ENCODE results near the gene CDH23.

DNA sequence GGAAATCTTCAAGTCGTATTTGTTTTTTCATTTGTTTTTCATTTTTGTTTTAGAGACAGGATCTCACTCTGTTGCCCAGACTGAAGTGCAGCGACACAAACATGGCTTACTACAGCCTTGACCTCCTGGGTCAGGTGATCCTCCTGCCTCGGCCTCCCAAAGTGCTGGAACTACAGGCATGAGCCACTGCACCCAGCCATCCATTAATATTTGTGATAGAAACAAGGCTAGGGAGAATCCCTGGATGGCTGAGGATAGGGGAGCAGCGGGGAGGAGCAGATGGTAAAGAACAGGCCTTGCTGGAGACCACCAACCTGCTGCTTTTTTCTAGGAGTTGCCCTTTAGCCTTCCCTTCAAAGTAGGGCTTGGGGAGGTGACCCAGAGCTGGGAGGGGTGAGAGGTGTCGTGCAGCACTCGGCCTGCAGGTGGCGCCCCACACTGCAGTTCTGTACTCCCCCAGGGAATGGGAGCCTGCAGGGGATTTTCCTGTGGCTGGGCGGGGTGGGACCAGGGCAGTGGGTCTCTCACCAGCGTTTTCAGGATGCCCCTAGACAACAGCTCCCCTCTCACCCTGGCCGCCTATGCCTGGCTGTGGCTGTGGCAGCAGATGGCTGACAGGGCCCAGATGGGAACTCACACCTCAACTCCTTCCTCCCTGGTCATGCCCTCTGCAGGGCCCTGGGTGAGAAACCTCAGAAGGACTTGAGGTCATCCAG, 12.6 kb upstream of the CDH23 start:
- TF ChIP-seq POLR2AphosphoS5 (IDR thresholded peaks at IDR 0.05) = no peak
- TF ChIP-seq POLR2A (IDR thresholded peaks at IDR 0.05) = no peak

All from suprapubic skin (tissue), 4 donors.